ENCODE results near the gene WNT7B.

Gene WNT7B

DNA sequence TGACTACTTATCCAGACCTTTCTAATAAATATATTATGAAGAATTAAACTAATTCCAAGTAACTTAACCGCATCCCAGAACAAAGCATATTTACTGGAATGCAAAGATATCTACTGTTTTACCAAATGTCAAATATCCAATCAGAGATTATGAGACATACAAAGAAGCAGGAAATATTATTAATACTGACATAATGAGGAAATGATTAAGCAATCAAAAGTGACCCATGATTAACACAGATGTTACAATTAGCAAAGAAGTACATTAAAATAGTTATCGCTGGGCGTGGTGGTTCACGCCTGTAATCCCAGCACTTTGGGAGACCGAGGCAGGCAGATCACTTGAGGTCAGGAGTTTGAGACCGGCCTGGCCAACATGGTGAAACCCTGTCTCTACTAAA, 105.2 kb downstream of the WNT7B start:
- DNase-seq (ENCODE audit: low read depth), result no peak

All from stimulated activated CD8-positive, alpha-beta memory T cell treated with anti-CD3 and anti-CD28 coated beads, Interleukin-15, amount 100 ng/mL, for 24 hours (primary cell).